NCI-H146 treated with DMSO at 0.1 percent for 48 hours (cell line): ENCODE measurements around the gene SYMPK.

ENCODE experiments used
- DNase-seq: peaks from one replicate; lab custom pipeline; 2025; ENCODE audit not compliant: unreplicated experiment; lab: John Stamatoyannopoulos, UW

SYMPK gene

DNA sequence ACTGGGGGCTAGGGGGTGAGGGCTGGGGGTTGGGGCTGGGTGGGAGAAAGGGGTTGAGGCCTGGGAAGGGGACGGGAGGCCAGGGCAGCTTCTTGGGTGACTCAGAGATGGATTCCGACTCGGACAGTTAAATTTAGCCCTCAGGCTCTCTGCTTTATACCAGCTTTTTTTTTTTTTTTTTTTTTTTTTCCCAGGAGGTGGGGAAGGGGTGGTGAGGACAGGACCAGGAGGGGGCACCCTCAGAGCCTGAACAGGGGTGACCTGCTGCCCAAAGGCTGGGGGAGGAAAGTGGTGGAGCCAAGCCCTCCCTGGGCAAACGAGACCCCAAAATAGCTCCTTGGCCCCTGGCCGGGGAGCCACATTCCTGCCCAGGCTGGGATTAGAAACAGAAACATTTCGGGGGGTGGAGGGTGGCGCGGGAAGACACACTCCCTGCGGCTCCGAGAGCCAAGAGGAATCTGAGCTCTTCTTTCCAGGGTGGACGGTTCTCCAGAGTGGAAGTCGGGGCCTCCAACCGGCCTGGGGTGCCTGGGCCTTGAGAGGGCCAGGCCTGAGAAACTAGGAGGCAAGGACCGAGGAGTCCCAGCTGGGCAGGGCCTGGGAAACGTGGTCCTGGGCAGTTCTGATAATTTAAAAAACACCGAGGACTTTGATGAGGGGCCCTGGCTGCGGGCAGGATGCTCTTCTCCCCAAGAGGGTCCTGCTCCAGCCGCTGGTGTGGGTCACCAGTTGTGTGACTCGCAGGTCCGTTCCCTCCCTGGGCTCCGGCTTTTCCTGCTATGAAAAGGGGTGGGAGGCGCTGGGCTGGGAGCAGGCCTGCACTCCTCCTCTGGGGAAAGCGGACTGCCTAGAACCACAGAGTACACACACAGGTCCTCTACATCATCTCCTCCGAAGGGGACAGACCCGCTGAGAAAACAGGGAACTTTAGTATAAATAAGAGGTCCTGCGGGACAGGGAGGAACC lies 79.8 kb downstream of the SYMPK start:
- DNase-seq, result no peak

DNA sequence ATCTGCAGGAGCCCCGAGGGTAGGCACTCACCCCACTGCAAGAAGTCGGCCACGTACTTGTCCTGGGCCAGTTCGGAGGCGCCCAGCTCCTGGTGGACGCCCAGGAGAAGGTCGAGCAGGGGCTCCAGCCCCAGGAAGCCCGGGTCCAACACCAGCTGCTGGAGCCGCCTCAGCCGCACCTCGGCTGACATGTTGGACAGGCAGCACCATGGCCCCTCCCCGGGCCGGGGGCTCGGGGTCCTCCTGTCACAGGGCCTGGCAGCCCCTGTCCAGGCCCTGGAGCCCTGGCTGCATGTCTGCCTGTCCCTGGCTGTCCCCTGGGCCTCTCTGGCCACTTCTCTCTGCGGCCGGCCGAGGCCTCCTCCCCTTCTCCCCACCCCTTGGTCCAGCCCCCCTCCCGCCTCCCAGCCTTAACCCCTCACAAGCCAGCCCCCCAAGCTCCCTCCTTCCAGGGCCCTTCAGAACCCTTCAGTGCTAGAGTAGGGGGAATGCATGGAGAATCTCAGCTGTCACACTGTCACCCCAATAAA lies 80.7 kb downstream of the SYMPK start, which contains the start of gene DMPK:
DMPK (minus strand) TSS at position 329 of the 530 bp plus-strand sequence; CDS start at position 191, 138 bp downstream.
- DNase-seq, result no peak

DNA sequence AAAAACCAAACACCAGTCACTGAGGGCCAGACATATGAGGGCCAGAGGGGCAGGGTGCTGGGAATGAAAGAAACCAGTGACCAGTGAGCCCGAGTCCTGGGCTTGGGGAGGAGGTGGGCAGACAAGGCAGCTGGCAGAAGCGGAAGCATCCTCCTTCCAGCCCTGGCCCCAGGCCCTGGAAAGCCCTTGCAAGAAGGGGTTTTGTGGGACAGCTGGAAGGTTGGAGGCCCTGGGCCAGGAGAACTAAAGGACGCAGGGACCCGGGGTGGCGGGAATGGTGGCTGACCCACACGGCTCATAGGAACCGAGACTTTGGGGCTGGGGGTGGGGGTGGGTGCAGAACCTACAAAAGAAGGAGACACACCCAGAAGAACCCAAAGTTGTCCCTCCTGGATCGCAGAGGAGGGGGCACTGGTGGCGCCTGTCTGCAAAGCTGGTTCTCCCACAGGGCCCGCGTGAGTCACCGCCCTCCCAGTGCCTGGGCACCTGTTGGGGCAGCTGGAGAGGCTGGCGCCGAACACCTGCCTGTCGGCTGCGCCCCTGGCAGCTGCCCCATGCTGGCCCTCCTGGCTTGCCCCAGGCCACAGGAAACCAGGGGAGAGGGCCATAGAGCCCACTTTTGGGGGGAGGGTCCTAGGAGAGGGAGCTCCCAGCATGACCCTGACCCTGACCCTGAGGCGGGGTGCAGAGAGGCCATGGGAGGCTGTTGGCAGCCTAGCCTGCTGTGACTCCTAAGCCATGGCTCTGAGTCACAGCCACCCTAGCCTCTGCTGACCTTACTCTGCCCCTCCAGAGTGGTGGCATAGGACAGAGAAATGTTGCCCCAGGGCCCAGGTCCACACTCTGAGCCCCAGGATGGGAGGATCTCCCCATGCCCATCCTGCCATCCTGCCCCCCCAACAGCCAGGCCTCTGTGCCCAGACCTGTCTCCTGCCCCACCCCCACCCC lies 81.5 kb downstream of the SYMPK start:
- peak; percentile 43 for DNase-seq

DNA sequence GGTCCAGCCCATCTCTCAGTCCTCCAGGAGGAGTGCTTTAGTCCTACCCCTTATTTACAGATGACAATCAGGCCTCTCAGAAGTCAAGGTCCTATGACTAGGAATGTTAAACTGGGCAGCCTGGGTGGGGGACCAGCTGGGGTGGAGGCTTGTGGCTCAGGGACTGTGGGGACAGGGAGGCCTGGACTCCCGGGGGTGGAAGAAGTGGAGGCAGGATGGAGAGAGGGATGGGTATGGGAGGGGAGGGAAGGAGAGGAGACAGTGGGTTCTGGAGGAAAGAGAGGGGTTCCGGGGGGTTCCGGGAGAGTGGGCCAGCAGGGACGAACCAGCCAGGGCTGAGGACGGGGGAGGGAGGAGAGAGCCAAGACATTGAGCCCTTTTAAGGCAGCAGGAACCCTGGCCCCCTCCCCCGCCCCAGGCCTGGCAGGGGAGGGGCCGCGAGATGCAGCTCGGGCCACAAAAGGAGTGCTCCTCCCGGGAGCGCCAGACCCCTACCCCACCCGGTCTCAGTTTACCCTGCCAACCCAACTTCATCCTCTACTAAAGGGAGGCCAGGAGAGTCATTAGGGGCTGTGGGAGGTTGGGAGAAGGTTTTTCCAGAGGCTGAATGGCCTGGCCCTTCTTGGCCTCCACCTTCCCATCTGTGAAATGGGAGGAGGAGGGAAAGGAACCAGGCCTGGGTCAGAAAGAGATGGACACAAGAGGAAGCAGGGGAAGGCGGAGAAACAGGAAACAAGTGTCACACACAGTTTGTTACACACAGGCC lies 82.3 kb downstream of the SYMPK start:
- DNase-seq, result no peak

DNA sequence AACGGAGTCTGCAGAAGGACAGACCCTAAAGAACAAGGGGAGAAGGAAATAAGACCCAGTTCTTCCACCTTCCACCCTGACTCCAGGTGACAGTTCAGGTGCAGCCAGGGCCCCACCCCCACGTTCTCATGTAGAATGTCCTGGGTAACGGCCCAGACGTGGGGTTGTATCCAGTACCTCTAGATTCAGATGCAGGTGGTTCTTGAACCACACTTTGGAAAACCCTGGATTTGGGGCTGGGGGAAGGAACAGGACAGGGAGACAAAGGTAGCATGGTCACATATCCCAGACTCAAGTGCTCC lies 82.8 kb downstream of the SYMPK start:
- no peak for DNase-seq

DNA sequence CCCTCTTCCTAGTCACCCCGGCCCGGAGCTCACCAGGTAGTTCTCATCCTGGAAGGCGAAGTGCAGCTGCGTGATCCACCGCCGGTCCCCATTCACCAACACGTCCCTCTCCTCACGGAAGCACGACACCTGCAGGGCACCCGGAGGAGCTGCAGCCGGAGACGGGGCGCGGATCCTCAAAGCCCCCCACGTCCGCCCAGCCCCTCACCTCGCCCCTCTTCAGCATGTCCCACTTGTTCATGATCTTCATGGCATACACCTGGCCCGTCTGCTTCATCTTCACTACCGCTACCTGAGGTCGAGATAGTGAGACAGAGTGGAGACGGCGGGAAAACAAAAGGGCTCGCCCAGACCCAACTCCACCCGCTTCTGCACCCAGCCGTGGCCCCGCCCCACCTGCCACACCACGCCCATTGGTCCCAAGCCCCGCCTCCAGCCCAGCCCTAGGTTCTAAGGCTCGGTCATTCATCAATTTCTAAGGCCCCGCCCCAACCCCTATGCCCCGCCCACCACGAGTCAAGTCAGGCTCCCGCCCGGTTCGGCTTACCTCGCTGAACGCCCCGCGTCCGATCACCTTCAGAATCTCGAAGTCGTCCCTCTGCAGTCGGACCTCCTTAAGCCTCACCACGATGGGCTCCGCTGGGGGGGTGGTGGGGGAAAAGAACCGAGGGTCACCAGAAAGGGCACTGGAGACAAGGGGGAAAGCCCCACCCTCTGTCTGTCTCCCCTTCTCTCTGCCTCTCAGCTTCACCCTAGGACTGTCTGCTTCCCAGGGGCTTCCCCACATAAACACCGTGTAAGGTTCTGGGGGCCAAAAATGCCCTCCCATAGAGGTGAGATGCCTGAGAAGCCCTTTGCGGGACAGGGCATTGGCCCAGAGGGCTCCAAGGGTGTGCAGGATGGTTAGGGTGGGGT lies 83.5 kb downstream of the SYMPK start:
- DNase-seq, result peak; percentile 76

DNA sequence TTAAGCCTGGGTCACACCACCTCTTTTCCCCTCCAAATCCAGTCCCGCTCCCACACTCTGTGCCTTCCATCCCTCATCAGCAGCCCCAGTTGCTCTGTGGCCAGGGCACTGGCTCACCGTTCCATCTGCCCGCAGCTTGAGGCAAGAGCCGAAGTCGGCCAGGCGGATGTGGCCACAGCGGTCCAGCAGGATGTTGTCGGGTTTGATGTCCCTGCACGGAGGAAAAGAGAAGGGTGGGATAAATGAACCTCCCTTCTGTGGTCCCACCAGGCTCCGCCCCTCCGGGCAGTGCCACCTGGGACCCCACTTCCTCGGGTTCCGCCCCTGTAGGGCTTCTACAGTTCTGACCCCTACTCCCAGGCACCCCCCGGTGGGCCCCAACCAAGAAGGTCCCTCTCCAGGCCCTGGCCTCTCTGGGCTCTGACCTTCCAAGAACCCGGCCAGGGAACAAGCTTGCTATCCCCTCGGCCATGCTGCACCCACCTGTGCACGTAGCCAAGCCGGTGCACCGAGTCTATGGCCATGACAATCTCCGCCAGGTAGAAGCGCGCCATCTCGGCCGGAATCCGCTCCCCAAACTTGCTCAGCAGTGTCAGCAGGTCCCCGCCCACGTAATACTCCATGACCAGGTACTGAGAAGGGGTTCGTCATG lies 84.8 kb downstream of the SYMPK start:
- DNase-seq, result no peak

DNA sequence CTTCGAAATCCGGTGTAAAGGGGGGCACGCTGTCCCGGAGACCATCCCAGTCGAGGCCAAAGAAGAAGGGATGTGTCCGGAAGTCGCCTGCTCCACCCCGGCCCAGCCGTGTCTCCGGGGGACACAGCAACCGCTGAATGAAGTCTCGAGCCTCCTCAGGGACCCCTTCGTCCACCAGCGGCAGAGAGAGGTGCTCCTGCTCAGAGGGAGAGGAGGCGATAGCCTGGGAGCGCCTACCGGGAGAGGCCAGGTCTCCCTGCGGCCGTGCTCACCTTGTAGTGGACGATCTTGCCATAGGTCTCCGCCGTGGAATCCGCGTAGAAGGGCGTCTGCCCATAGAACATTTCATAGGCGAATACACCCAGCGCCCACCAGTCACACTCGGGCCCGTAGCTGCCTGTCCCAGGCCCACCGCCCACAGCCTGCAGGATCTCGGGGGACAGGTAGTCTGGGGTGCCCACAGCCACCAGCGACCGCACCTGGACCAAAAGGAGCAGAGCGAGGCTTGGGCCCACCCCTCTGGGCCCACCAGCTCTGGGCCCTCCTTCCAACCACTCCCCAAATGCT lies 85.5 kb downstream of the SYMPK start:
- no peak for DNase-seq

DNA sequence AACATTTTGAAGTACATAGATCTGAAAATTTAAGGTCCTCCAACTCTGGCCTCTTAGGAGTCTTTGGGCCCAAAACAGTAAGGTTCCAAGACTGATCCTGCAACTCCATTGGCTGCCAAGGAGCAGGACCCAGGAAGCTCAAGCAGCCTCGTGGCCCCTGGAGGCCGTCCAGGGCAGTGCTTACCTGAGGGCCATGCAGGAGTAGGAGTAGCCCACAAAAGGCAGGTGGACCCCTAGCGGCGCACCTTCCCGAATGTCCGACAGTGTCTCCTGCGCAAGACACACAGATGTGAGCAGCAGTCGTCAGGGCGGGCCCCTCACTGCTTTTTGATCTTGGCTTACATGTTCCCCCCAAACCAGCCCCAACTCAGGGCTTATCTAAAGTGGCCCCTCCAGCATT lies 88.2 kb downstream of the SYMPK start:
- DNase-seq, result no peak

DNA sequence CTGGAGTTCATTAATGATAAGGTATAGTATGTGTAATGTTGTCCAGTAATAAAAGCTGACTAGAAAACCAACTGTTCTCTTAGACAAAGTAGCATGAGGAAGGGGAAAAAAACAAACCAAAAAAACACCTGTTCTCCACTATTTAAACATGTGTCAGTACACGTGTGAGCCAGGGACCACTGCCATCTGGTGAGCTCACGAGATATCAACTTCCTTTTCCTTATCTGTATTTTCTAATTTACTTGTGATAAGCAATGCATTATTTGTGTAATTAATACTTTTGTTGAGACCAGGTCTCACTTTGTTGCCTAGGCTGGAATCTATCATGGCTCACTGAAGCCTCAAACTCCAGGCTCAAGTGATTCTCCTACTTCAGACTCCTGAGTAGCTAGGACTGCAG lies 89.6 kb downstream of the SYMPK start:
- no peak for DNase-seq

DNA sequence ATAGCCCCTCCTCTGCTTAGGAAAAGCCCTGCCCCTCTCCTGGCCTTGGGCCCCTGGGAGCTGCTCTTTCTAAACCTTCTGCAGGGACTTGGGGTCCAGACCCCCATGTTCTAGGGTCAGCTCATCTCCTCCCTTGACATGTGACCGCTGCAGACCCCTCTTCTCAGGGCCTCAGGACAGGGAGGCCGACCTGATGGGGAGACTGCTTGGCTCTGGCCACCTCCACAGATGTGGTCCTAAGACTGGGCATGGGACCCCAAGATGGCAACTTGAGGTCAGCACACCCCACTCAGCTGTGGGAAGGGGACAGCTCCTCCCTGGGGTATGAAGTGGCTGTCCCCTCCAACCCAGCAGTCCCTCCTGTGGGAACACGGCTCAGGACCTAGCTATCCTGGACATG lies 90.0 kb downstream of the SYMPK start:
- no peak for DNase-seq

DNA sequence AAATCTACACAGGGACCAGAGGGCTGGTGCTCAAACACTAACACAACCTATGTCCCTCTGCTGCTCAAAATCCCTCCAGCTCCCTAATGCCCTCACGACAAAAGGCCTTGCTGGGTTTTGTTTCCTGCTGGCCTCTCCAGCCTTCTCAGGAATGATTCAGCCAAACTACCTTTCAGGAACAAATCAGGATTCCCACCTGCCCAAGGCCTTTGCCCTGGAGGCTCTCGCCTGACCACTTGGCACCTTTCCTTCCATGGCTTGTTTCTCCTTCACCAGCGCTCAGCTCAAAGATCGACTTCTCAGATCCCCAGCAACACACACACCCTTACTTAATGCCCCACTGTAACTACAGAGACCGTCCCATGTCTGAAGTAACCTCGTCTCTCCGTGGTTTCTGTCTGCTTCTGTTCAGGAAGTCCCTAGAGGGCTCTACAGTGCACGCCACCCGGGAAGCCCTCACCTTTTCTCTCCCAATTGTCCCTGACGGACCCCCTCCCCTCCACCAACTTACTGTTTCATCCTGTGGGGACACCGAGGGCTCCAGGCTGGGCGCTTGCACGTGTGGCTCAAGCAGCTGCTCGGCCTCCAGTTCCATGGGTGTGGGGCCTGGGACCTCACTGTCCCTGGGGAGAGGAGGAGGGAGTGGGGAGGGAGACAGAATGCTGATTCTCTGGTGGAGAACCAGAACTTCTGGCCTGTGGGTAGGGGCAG lies 90.7 kb downstream of the SYMPK start:
- DNase-seq, result no peak

DNA sequence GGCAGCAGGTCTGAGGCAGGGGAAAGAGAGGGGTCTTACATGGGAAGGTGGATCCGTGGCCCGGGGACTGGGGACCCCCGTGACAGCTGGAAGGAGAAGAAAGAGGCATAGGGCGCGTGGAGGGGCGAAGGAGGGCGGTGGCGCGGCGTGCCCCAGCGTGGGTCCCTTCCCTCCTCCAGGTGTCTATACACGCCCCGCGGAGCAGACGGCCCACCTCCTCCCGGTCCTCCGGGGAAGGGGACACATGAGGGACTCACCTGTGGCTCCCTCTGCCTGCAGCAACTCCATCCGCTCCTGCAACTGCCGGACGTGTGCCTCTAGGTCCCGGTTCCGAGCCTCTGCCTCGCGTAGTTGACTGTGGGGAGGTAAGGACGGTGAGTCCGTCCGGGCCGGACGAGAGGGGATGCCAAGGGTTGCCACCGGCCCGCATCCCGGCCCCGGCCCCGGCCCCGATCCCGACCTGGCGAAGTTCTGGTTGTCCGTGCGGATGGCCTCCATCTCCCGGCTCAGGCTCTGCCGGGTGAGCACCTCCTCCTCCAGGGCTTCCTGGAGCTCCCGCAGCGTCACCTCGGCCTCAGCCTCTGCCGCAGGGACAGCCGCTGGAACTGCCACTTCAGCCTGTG lies 91.5 kb downstream of the SYMPK start:
- no peak for DNase-seq

DNA sequence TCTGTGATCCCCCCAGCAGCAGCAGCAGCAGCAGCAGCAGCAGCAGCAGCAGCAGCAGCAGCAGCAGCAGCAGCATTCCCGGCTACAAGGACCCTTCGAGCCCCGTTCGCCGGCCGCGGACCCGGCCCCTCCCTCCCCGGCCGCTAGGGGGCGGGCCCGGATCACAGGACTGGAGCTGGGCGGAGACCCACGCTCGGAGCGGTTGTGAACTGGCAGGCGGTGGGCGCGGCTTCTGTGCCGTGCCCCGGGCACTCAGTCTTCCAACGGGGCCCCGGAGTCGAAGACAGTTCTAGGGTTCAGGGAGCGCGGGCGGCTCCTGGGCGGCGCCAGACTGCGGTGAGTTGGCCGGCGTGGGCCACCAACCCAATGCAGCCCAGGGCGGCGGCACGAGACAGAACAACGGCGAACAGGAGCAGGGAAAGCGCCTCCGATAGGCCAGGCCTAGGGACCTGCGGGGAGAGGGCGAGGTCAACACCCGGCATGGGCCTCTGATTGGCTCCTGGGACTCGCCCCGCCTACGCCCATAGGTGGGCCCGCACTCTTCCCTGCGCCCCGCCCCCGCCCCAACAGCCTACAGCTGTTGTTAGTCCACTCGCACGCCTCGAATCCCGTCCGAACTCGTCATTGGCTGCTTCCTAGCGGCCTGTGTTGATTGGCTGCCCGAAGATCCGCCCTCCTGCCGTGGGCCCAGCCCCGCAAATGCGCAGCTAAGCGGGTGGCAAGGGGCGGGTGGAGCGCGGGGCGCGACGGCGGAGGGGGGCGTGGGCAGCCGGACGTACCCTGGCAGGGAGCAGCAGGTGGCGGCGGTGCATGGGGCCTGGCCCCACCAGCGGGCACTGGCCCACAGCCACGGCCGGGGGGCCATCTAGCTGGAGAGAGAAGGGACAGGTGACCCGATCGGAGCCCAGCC lies 92.5 kb downstream of the SYMPK start:
- peak; percentile 96 for DNase-seq

DNA sequence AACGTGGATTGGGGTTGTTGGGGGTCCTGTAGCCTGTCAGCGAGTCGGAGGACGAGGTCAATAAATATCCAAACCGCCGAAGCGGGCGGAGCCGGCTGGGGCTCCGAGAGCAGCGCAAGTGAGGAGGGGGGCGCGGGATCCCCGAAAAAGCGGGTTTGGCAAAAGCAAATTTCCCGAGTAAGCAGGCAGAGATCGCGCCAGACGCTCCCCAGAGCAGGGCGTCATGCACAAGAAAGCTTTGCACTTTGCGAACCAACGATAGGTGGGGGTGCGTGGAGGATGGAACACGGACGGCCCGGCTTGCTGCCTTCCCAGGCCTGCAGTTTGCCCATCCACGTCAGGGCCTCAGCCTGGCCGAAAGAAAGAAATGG lies 93.1 kb downstream of the SYMPK start:
- DNase-seq, result no peak

DNA sequence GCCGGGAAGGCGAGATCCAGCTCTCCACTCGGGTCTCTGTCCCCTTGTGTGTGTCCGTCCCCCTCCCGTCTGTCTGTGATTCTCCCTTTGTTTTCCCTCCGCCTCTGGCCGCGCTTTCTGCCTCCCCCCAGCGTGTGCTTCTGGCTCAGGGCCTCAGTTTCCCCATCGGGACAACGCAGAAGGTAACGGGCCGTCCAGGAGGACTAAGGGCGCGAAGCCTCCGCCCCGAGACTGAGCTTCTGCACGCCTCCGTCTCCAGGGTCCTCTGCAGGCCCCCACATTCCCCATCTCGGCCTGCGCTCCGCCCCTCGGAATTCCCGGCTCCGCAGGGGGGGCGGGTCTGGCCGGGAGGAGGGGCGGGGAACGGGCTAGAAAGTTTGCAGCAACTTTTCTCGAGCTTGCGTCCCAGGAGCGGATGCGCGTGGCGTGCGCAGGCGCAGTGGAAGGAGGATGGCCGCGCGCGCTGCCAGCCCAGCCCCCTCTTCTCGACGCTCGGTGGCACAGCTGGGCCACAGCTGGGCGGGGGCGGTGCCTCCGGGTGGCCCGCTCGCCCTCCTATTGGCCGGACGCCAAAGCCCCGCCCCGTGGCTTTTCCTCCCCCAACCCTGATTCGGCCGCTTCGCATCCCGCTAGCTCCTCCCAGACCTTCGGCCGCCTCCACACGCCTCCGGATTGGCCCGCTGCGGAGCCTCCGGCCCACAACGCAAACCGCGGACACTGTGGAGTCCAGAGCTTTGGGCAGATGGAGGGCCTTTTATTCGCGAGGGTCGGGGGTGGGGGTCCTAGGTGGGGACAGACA lies 93.8 kb downstream of the SYMPK start, which contains the start of gene SIX5:
SIX5 (minus strand) TSS at position 269 of the 799 bp plus-strand sequence. CDS start 408 bp downstream, outside the sequence.
- DNase-seq, result peak; percentile 88
